GM23248 (cell line): ENCODE results near the gene PARVB. TPM values are rescaled to one million over a fixed set of nuclear protein-coding genes. Genes with fewer than 3 reads are reported as not detected.

Experiments used
- DNase-seq: peaks from one replicate; pipeline ENCODE4 v3.0.0-alpha.2; 2015
- H2AFZ ChIP-seq: fragments of 200-600 bp; sonication (generic); 2 replicates; pipeline ENCODE4 v1.6.1; 2016; ENCODE audit warnings: antibody characterized with exemption
- H3F3A ChIP-seq: fragments of 200-600 bp; sonication (generic); 2 replicates; pipeline ENCODE4 v1.6.1; 2016; ENCODE audit warnings: mild to moderate bottlenecking, antibody characterized with exemption, mixed run types; ENCODE audit not compliant: insufficient read depth
- H3K27ac ChIP-seq: fragments of 200-600 bp; sonication (generic); 2 replicates; pipeline ENCODE4 v1.5.1; 2016; ENCODE audit warnings: mild to moderate bottlenecking
- H3K27me3 ChIP-seq: fragments of 200-600 bp; sonication (generic); replicated peaks from 2 replicates; pipeline ENCODE4 v1.6.1; 2016; ENCODE audit warnings: mild to moderate bottlenecking; ENCODE audit not compliant: insufficient read depth
- H3K36me3 ChIP-seq: fragments of 200-600 bp; sonication (generic); 2 replicates; pipeline ENCODE4 v1.6.1; 2016; ENCODE audit warnings: low read depth, mild to moderate bottlenecking
- H3K4me1 ChIP-seq: fragments of 200-600 bp; sonication (generic); 2 replicates; pipeline ENCODE4 v1.6.1; 2016; ENCODE audit warnings: mild to moderate bottlenecking; ENCODE audit not compliant: insufficient read depth
- H3K4me2 ChIP-seq: fragments of 200-600 bp; sonication (generic); one replicate; pipeline ENCODE4 v1.6.1; 2016; ENCODE audit warnings: mild to moderate bottlenecking; ENCODE audit not compliant: unreplicated experiment
- H3K4me3 ChIP-seq: fragments of 200-600 bp; sonication (generic); 2 replicates; pipeline ENCODE4 v1.5.1; 2016; ENCODE audit warnings: mild to moderate bottlenecking
- H3K79me2 ChIP-seq: fragments of 200-600 bp; sonication (generic); 2 replicates; pipeline ENCODE4 v1.6.1; 2016; ENCODE audit warnings: mild to moderate bottlenecking; ENCODE audit not compliant: insufficient read depth
- H3K9ac ChIP-seq: fragments of 200-600 bp; sonication (generic); 2 replicates; pipeline ENCODE4 v1.6.1; 2016; ENCODE audit warnings: mild to moderate bottlenecking
- H3K9me2 ChIP-seq: fragments of 200-600 bp; sonication (generic); 2 replicates; pipeline ENCODE4 v1.6.1; 2016; ENCODE audit warnings: mixed run types, mild to moderate bottlenecking, moderate library complexity; ENCODE audit not compliant: insufficient read depth
- H3K9me3 ChIP-seq: fragments of 200-600 bp; sonication (generic); one replicate; pipeline ENCODE4 v1.6.1; 2017; ENCODE audit warnings: low read depth
- H4K20me1 ChIP-seq: fragments of 200-600 bp; sonication (generic); 2 replicates; pipeline ENCODE4 v1.6.0; 2016; ENCODE audit not compliant: insufficient read depth
- EZH2 ChIP-seq: fragments of 200-600 bp; sonication (generic); IDR thresholded peaks from 2 replicates; pipeline ENCODE4 v1.6.1; 2018; ENCODE audit warnings: antibody characterized with exemption, mild to moderate bottlenecking; ENCODE audit not compliant: insufficient read depth, poor library complexity, severe bottlenecking
- EZH2phosphoT487 ChIP-seq: fragments of 200-600 bp; sonication (generic); IDR thresholded peaks from 2 replicates; pipeline ENCODE4 v1.6.1; 2018; ENCODE audit warnings: antibody characterized with exemption, moderate library complexity, mild to moderate bottlenecking, low read depth; ENCODE audit not compliant: insufficient read depth
- WGBS, 2 experiments: methylation state at CpG; one replicate each; pipeline ENCODE4 v1.1.6; 2015 to 2017; ENCODE audit warnings: low lambda C conversion rate in 2 of 2, low coverage in 1 of 2; ENCODE audit errors: missing lambda C conversion rate in 2 of 2; 5-methylcytosine and 5-hydroxymethylcytosine counted together
- in situ Hi-C: fragments of 300-500 bp; cut with MboI; formaldehyde crosslinking; loops from 2 replicates; pipeline ENCODE4 v1.15.0; 2020
- polyA plus RNA-seq: library from polyadenylated mRNA; unstranded; fragments of >200 nt; fragmentation: Nextera tagmentation; extraction: Ambion mirVana; gene quantifications from 2 replicates; pipeline ENCODE4 v1.2.1, GENCODE V29; 2016
- total RNA-seq: library from RNA; depleted of rRNA; stranded (reverse); fragments of >200 nt; shearing (Covaris generic); gene quantifications from 2 replicates; pipeline ENCODE4 v1.2.3, GENCODE V29; 2014

The PARVB gene
- total and polyA plus RNA-seq, 2 experiments from 2014 or later = 52.6 to 141 TPM

GRCh38 chr22:44099696-44100095, 75.6 kb downstream of the PARVB start:
- DNase-seq = no peak
- WGBS, 2 experiments = 96% methylated on average over 12 to 13 of the region's 13 CpGs
- no peaks in the 10 kb centered on the region for H3F3A ChIP-seq
- H3K4me1 ChIP-seq = no peaks in the 10 kb centered on the region
- no peak overlapping the region for H3K4me3 ChIP-seq
- H3K27ac ChIP-seq = no peak overlapping the region
- no peaks in the 10 kb centered on the region for H3K79me2 ChIP-seq
- no peak for TF ChIP-seq EZH2phosphoT487
- TF ChIP-seq EZH2 = no peak
- H4K20me1 ChIP-seq = no peaks in the 10 kb centered on the region
- no peaks in the 10 kb centered on the region for H3K27me3 ChIP-seq
- in situ Hi-C loops = no loop called here
- H3K9me2 ChIP-seq = no peaks in the 10 kb centered on the region
- peaks cover 10% of the 10 kb centered on the region; the same call in 1 of the 2 replicates for H3K36me3 ChIP-seq
- H3K4me2 ChIP-seq = no peak overlapping the region
- no peak overlapping the region for H3K9ac ChIP-seq
- H3K9me3 ChIP-seq = no peaks in the 10 kb centered on the region
- H2AFZ ChIP-seq = no peak overlapping the region

GRCh38 chr22:44100411-44100810, 76.3 kb downstream of the PARVB start:
- no peaks in the 10 kb centered on the region for H3K9me2 ChIP-seq
- no peak overlapping the region for H3K27ac ChIP-seq
- no peak overlapping the region for H2AFZ ChIP-seq
- WGBS, 2 experiments = 95% methylated on average over 13 of the region's 13 CpGs
- no peak for TF ChIP-seq EZH2phosphoT487
- TF ChIP-seq EZH2 = no peak
- H4K20me1 ChIP-seq = no peaks in the 10 kb centered on the region
- H3K9me3 ChIP-seq = no peaks in the 10 kb centered on the region
- no peak overlapping the region for H3K9ac ChIP-seq
- H3K27me3 ChIP-seq = no peaks in the 10 kb centered on the region
- H3K79me2 ChIP-seq = no peaks in the 10 kb centered on the region
- peaks cover 8% of the 10 kb centered on the region; the same call in 1 of the 2 replicates for H3K36me3 ChIP-seq
- no peak overlapping the region for H3K4me3 ChIP-seq
- no peaks in the 10 kb centered on the region for H3K4me1 ChIP-seq
- H3K4me2 ChIP-seq = no peak overlapping the region
- in situ Hi-C loops = no loop called here
- DNase-seq = no peak
- no peaks in the 10 kb centered on the region for H3F3A ChIP-seq

GRCh38 chr22:44102121-44102520, 78.0 kb downstream of the PARVB start:
- TF ChIP-seq EZH2 = no peak
- TF ChIP-seq EZH2phosphoT487 = no peak
- H3K27ac ChIP-seq = no peak overlapping the region
- no peaks in the 10 kb centered on the region for H4K20me1 ChIP-seq
- H3K9me2 ChIP-seq = no peaks in the 10 kb centered on the region
- H3K4me2 ChIP-seq = no peak overlapping the region
- H3K9ac ChIP-seq = no peak overlapping the region
- no peaks in the 10 kb centered on the region for H3F3A ChIP-seq
- no peak overlapping the region for H2AFZ ChIP-seq
- 0 out of 2 replicates have a peak, but pooled peaks cover 8% of the 10 kb centered on the region for H3K36me3 ChIP-seq
- no peaks in the 10 kb centered on the region for H3K9me3 ChIP-seq
- WGBS, 2 experiments = 90 to 97% methylated on average over 4 of the region's 4 CpGs
- in situ Hi-C loops = no loop called here
- no peaks in the 10 kb centered on the region for H3K79me2 ChIP-seq
- no peak for DNase-seq
- no peak overlapping the region for H3K4me3 ChIP-seq
- no peaks in the 10 kb centered on the region for H3K27me3 ChIP-seq
- H3K4me1 ChIP-seq = no peaks in the 10 kb centered on the region

- Histone ChIP-seq H3K9me2 (no peaks in the 10 kb centered on the region), H3K9me3 (no peaks in the 10 kb centered on the region), H3F3A (0 out of 2 replicates have a peak, but pooled peaks cover under 1% of the 10 kb centered on the region), H3K36me3 (0 out of 2 replicates have a peak, but pooled peaks cover 8% of the 10 kb centered on the region), H3K4me2 (no peak overlapping the region), H4K20me1 (no peaks in the 10 kb centered on the region), H3K4me3 (no peak overlapping the region), H2AFZ (no peak overlapping the region), H3K9ac (no peak overlapping the region), H3K27me3 (no peaks in the 10 kb centered on the region), H3K79me2 (no peaks in the 10 kb centered on the region), H3K27ac (no peak overlapping the region), H3K4me1 (no peaks in the 10 kb centered on the region)
- TF ChIP-seq EZH2 (no peak), EZH2phosphoT487 (no peak)
- DNase-seq = no peak
- in situ Hi-C loops = no loop called here
- WGBS, 2 experiments = 97 to 98% methylated on average over 3 of the region's 3 CpGs
These were observed 78.8 kb downstream of the PARVB start for GRCh38 chr22:44102856-44103255.
